HCT116 (cell line): ENCODE results near the gene FILIP1. TPM values are rescaled to one million over a fixed set of nuclear protein-coding genes. Genes with fewer than 3 reads are reported as not detected.

Experiments used
- ATAC-seq: fragments of 200-7000 bp; cut with Tn5 transposase; 2 replicates; pipeline ENCODE4 v1.9.1; 2020; ENCODE audit warnings: mild to moderate bottlenecking, moderate library complexity
- BruUV-seq: library from RNA; stranded (reverse); fragments of 400-500 nt; replicated peaks from 2 replicates; lab custom pipeline; 2021; lab: Mats Ljungman, UMichigan
- CTCF ChIA-PET: fragments of 300-600 bp; sonication (Branson Sonifier 250); formaldehyde crosslinking; loops from one replicate; lab custom pipeline; 2021; ENCODE audit warnings: antibody characterized with exemption; lab: Charles Lee
- POLR2A ChIA-PET: fragments of 300-600, 350-600 bp; sonication (Branson Sonifier 250); formaldehyde crosslinking; loops from one replicate; lab custom pipeline; 2021; ENCODE audit warnings: antibody characterized with exemption; lab: Charles Lee
- RAD21 ChIA-PET, 2 experiments: fragments of 300-600 bp; sonication (Branson Sonifier 250); formaldehyde crosslinking; loops; one replicate each; lab custom pipeline; 2023; ENCODE audit warnings: low total read pairs in 2 of 2; ENCODE audit not compliant: uncharacterized antibody in 2 of 2, unreplicated experiment in 2 of 2, low non-redundant PET in 1 of 2; lab: Charles Lee
- DNase-seq: peaks from one replicate; pipeline ENCODE4 v3.0.0-alpha.2; 2010; ENCODE audit warnings: low read depth, low spot score
- H2AFZ ChIP-seq: fragments of 200-600 bp; shearing (Covaris generic), sonication (generic); 2 replicates; pipeline ENCODE4 v1.6.1; 2017; ENCODE audit warnings: low read depth, mixed run types, mixed read lengths, antibody characterized with exemption, low read length; ENCODE audit not compliant: poor library complexity, severe bottlenecking
- H3K27ac ChIP-seq: 2 replicates; pipeline ENCODE4 v1.5.1; 2012; ENCODE audit warnings: low read depth, low read length
- H3K27me3 ChIP-seq: fragments of 200-600 bp; sonication (generic); 2 replicates; pipeline ENCODE4 v1.6.1; 2016; ENCODE audit warnings: mixed run types, low read length, mixed read lengths; ENCODE audit not compliant: insufficient read depth
- H3K36me3 ChIP-seq, 2 experiments: fragments of 200-500 bp in 1 of 2; fragments of 200-600 bp in 1 of 2; sonication (Bioruptor generic) in 1 of 2; sonication (generic) in 1 of 2; 2 replicates each; pipeline versions ENCODE4 v1.5.1 to v1.6.1; 2014 to 2016; ENCODE audit warnings: low read length in 2 of 2, inconsistent platforms in 1 of 2, mixed read lengths in 1 of 2, mixed run types in 1 of 2; ENCODE audit not compliant: insufficient read depth in 2 of 2, control insufficient read depth in 1 of 2
- H3K4me1 ChIP-seq, 2 experiments: fragments of 200-600 bp in 1 of 2; sonication (generic) in 1 of 2; 2 replicates each; pipeline versions ENCODE4 v1.5.1 to v1.6.1; 2012 to 2017; ENCODE audit warnings: low read length in 2 of 2, inconsistent platforms in 1 of 2, mild to moderate bottlenecking in 1 of 2, mixed read lengths in 1 of 2, mixed run types in 1 of 2, moderate library complexity in 1 of 2; ENCODE audit not compliant: insufficient read depth in 2 of 2, control insufficient read depth in 1 of 2
- H3K4me2 ChIP-seq: fragments of 200-600 bp; sonication (generic); 2 replicates; pipeline ENCODE4 v1.6.1; 2017; ENCODE audit warnings: mixed run types, low read length, mixed read lengths
- H3K4me3 ChIP-seq, 2 experiments: fragments of 200-600 bp in 1 of 2; sonication (generic) in 1 of 2; replicated peaks in 1 of 2; 2 replicates each; pipeline ENCODE4 v1.5.1; 2011 to 2016; ENCODE audit warnings: low read length in 2 of 2, control low read depth in 1 of 2, low read depth in 1 of 2, mild to moderate bottlenecking in 1 of 2, mixed read lengths in 1 of 2, mixed run types in 1 of 2
- H3K79me2 ChIP-seq: fragments of 200-600 bp; sonication (generic); 2 replicates; pipeline ENCODE4 v1.6.1; 2017; ENCODE audit warnings: mild to moderate bottlenecking, mixed run types, low read length, moderate library complexity, mixed read lengths; ENCODE audit not compliant: insufficient read depth
- H3K9ac ChIP-seq: fragments of 200-600 bp; sonication (generic); 2 replicates; pipeline ENCODE4 v1.6.1; 2016; ENCODE audit warnings: low read length, mixed read lengths
- H3K9me2 ChIP-seq: fragments of 200-600 bp; sonication (generic), shearing (Covaris generic); 2 replicates; pipeline ENCODE4 v1.6.1; 2017; ENCODE audit warnings: mixed run types, mild to moderate bottlenecking, moderate library complexity; ENCODE audit not compliant: insufficient read depth
- H3K9me3 ChIP-seq, 2 experiments: fragments of 200-500 bp in 1 of 2; fragments of 200-600 bp in 1 of 2; sonication (Bioruptor generic) in 1 of 2; sonication (generic) in 1 of 2; 2 replicates each; pipeline ENCODE4 v1.6.1; 2014 to 2017; ENCODE audit warnings: low read length in 2 of 2, mixed read lengths in 2 of 2, inconsistent platforms in 1 of 2, low read depth in 1 of 2, mild to moderate bottlenecking in 1 of 2, mixed run types in 1 of 2, moderate library complexity in 1 of 2; ENCODE audit not compliant: control insufficient read depth in 1 of 2, insufficient read depth in 1 of 2
- H4K20me1 ChIP-seq: fragments of 200-600 bp; sonication (generic), shearing (Covaris generic); 2 replicates; pipeline ENCODE4 v1.6.1; 2017; ENCODE audit warnings: mixed run types, mild to moderate bottlenecking, moderate library complexity; ENCODE audit not compliant: insufficient read depth
- CBX3 ChIP-seq: IDR thresholded peaks from 2 replicates; pipeline ENCODE4 v1.6.1; 2012; ENCODE audit warnings: low read depth
- CEBPB ChIP-seq: IDR thresholded peaks from 2 replicates; pipeline ENCODE4 v1.6.1; 2012; ENCODE audit warnings: low read depth
- CTCF ChIP-seq, 3 experiments: fragments of 200-600 bp in 1 of 3; sonication (generic) in 1 of 3; IDR thresholded peaks in 2 of 3; conservative IDR thresholded peaks in 1 of 3; 2 replicates each; pipeline ENCODE4 v1.5.1; 2012 to 2017; ENCODE audit warnings: low read depth in 2 of 3, low read length in 2 of 3, antibody characterized with exemption in 1 of 3, borderline replicate concordance in 1 of 3, control low read depth in 1 of 3, mild to moderate bottlenecking in 1 of 3, mixed read lengths in 1 of 3, mixed run types in 1 of 3, moderate library complexity in 1 of 3; ENCODE audit not compliant: insufficient read depth in 1 of 3
- EGR1 ChIP-seq: IDR thresholded peaks from 2 replicates; pipeline ENCODE4 v1.6.1; 2012; ENCODE audit warnings: low read depth
- EZH2 ChIP-seq: fragments of 200-600 bp; sonication (generic); IDR thresholded peaks from 2 replicates; pipeline ENCODE4 v1.6.1; 2017; ENCODE audit warnings: antibody characterized with exemption, mixed run types
- FOSL1 ChIP-seq: IDR thresholded peaks from 2 replicates; pipeline ENCODE4 v1.6.1; 2012; ENCODE audit warnings: low read depth
- JUND ChIP-seq: IDR thresholded peaks from 2 replicates; pipeline ENCODE4 v1.6.1; 2012
- POLR2A ChIP-seq: IDR thresholded peaks from 2 replicates; pipeline ENCODE4 v1.7.0; 2011; ENCODE audit warnings: borderline replicate concordance; ENCODE audit not compliant: insufficient read depth, insufficient read length; ENCODE audit errors: extremely low read depth
- POLR2AphosphoS5 ChIP-seq: IDR thresholded peaks from 2 replicates; pipeline ENCODE4 v1.6.1; 2011; ENCODE audit warnings: mild to moderate bottlenecking, low read depth, low read length, moderate library complexity
- RAD21 ChIP-seq: IDR thresholded peaks from 2 replicates; pipeline ENCODE4 v1.6.1; 2012; ENCODE audit warnings: low read depth, mild to moderate bottlenecking
- SIN3A ChIP-seq: IDR thresholded peaks from 2 replicates; pipeline ENCODE4 v1.6.1; 2012; ENCODE audit warnings: low read depth
- SRF ChIP-seq: IDR thresholded peaks from 2 replicates; pipeline ENCODE4 v1.6.1; 2012; ENCODE audit warnings: low read depth
- YY1 ChIP-seq: IDR thresholded peaks from 2 replicates; pipeline ENCODE4 v1.6.1; 2011; ENCODE audit warnings: low read length, low read depth, moderate library complexity, mild to moderate bottlenecking; ENCODE audit not compliant: insufficient replicate concordance; ENCODE audit errors: extremely low read depth
- ZBTB33 ChIP-seq: IDR thresholded peaks from 2 replicates; pipeline ENCODE4 v1.6.1; 2011; ENCODE audit warnings: mild to moderate bottlenecking, low read length, moderate library complexity; ENCODE audit not compliant: insufficient replicate concordance; ENCODE audit errors: extremely low read depth
- ZFX ChIP-seq: fragments of 450-650 bp; IDR thresholded peaks from 2 replicates; pipeline ENCODE4 v1.6.1; 2017
- ZNF274 ChIP-seq: fragments of 200-500 bp; sonication (Bioruptor generic); IDR thresholded peaks from 2 replicates; pipeline ENCODE4 v1.6.1; 2014; ENCODE audit warnings: mild to moderate bottlenecking, low read depth, low read length, inconsistent platforms
- intact Hi-C: fragments of 100-400 bp; cut with micrococcal nuclease; formaldehyde crosslinking; loops from 2 replicates; pipeline ENCODE4 v1.10.0; 2022
- total RNA-seq: library from RNA; stranded (reverse); gene quantifications from one replicate; pipeline ENCODE4 v1.2.1, GENCODE V29; 2021; ENCODE audit not compliant: unreplicated experiment
- TF ChIP-seq, protein P1 (sequence below): IDR thresholded peaks from 2 replicates; pipeline ENCODE4 v1.6.1; 2012
- TF ChIP-seq, protein P2 (sequence below): IDR thresholded peaks from 2 replicates; pipeline ENCODE4 v1.6.1; 2012
- TF ChIP-seq, protein P3 (sequence below): IDR thresholded peaks from 2 replicates; pipeline ENCODE4 v1.6.1; 2012; ENCODE audit warnings: low read depth

The FILIP1 gene
- total RNA-seq, 1 experiment from 2014 or later = 0.05 TPM

- H3K79me2 ChIP-seq = no peaks in the 10 kb centered on the region
- ChIA-PET CTCF (no interaction called here), POLR2A (interaction anchor here (1.4 kb wide), 1 partner anchor 11 kb away, joined by 3 read pairs; no protein-coding TSS in a partner anchor), RAD21 (no interaction called here)
- H3K4me3 ChIP-seq = no peak overlapping the region
- no peak overlapping the region for H3K9ac ChIP-seq
- no peak for ATAC-seq
- no peak for DNase-seq
- BruUV-seq = no TSS peak
- intact Hi-C loops = no loop called here
- no peaks in the 10 kb centered on the region for H3K36me3 ChIP-seq
- no peak overlapping the region for H2AFZ ChIP-seq
- TF ChIP-seq CTCF (IDR thresholded peaks at IDR 0.05 in 2 of 3, conservative IDR thresholded peaks at IDR 0.05 in 1 of 3; ENCODE audit: borderline replicate concordance in 1 of 3, insufficient read depth in 1 of 3, low read depth in 2 of 3, low read length in 2 of 3) (no peak), ZBTB33 (no peak), FOSL1 (no peak), EZH2 (no peak), RAD21 (no peak), JUND (no peak), SRF (no peak), POLR2A (no peak), ZFX (no peak), SIN3A (no peak), EGR1 (no peak), YY1 (no peak), CEBPB (no peak), POLR2AphosphoS5 (no peak), ZNF274 (no peak), CBX3 (no peak)
- TF ChIP-seq, protein P1, sequence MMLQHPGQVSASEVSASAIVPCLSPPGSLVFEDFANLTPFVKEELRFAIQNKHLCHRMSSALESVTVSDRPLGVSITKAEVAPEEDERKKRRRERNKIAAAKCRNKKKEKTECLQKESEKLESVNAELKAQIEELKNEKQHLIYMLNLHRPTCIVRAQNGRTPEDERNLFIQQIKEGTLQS = no peak
- TF ChIP-seq, protein P2, sequence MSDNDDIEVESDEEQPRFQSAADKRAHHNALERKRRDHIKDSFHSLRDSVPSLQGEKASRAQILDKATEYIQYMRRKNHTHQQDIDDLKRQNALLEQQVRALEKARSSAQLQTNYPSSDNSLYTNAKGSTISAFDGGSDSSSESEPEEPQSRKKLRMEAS = no peak
- TF ChIP-seq, protein P3, sequence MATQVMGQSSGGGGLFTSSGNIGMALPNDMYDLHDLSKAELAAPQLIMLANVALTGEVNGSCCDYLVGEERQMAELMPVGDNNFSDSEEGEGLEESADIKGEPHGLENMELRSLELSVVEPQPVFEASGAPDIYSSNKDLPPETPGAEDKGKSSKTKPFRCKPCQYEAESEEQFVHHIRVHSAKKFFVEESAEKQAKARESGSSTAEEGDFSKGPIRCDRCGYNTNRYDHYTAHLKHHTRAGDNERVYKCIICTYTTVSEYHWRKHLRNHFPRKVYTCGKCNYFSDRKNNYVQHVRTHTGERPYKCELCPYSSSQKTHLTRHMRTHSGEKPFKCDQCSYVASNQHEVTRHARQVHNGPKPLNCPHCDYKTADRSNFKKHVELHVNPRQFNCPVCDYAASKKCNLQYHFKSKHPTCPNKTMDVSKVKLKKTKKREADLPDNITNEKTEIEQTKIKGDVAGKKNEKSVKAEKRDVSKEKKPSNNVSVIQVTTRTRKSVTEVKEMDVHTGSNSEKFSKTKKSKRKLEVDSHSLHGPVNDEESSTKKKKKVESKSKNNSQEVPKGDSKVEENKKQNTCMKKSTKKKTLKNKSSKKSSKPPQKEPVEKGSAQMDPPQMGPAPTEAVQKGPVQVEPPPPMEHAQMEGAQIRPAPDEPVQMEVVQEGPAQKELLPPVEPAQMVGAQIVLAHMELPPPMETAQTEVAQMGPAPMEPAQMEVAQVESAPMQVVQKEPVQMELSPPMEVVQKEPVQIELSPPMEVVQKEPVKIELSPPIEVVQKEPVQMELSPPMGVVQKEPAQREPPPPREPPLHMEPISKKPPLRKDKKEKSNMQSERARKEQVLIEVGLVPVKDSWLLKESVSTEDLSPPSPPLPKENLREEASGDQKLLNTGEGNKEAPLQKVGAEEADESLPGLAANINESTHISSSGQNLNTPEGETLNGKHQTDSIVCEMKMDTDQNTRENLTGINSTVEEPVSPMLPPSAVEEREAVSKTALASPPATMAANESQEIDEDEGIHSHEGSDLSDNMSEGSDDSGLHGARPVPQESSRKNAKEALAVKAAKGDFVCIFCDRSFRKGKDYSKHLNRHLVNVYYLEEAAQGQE = no peak
- no peaks in the 10 kb centered on the region for H3K27me3 ChIP-seq
- H3K9me2 ChIP-seq = no peaks in the 10 kb centered on the region
- no peak overlapping the region for H3K4me2 ChIP-seq
- no peaks in the 10 kb centered on the region for H3K9me3 ChIP-seq
- H4K20me1 ChIP-seq = no peaks in the 10 kb centered on the region
- 0 out of 4 replicates have a peak, but pooled peaks cover 0 to under 1% of the 10 kb centered on the region in 2 experiments for H3K4me1 ChIP-seq
- H3K27ac ChIP-seq = no peak overlapping the region
Observed at GRCh38 chr6:75412969-75413662, 80.5 kb downstream of the FILIP1 start.
